Measurements from ENCODE around the gene FAM241B. TPM values are rescaled to one million over a fixed set of nuclear protein-coding genes. Genes with fewer than 3 reads are reported as not detected.

Gene FAM241B
- total RNA-seq, 1 donor from 2014 or later, result 4.5 TPM

- intact Hi-C loops (cut with micrococcal nuclease), result no loop called here
Measured at GRCh38 chr10:69633673-69634635, 3.9 kb downstream of the FAM241B start.

GRCh38 chr10:69634759-69635425 is 4.8 kb downstream of the FAM241B start:
- intact Hi-C loops (cut with micrococcal nuclease), result loop anchor here (5.0 kb wide), 2 partner anchors 228 to 398 kb away; no protein-coding TSS in a partner anchor

- intact Hi-C loops (cut with micrococcal nuclease), result loop anchor here (5.0 kb wide), 2 partner anchors 228 to 398 kb away; no protein-coding TSS in a partner anchor
Measured at GRCh38 chr10:69635428-69636272, 5.6 kb downstream of the FAM241B start.

GRCh38 chr10:69636273-69636575 is 6.2 kb downstream of the FAM241B start:
- intact Hi-C loops (cut with micrococcal nuclease), result loop anchor here (5.0 kb wide), 2 partner anchors 229 to 399 kb away; no protein-coding TSS in a partner anchor

GRCh38 chr10:69636626-69637605 is 6.9 kb downstream of the FAM241B start:
- intact Hi-C loops (cut with micrococcal nuclease), result loop anchor here (5.0 kb wide), 2 partner anchors 230 to 400 kb away; no protein-coding TSS in a partner anchor

- intact Hi-C loops (cut with micrococcal nuclease), result loop anchor here (1.0 to 5.0 kb wide), 3 partner anchors 123 to 401 kb away; no protein-coding TSS in a partner anchor
Measured at GRCh38 chr10:69638642-69639041, 8.6 kb downstream of the FAM241B start.

GRCh38 chr10:69639291-69640195 is 9.5 kb downstream of the FAM241B start:
- intact Hi-C loops (cut with micrococcal nuclease), result loop anchor here (1.0 to 5.0 kb wide), 3 partner anchors 124 to 402 kb away; no protein-coding TSS in a partner anchor

- intact Hi-C loops (cut with micrococcal nuclease), result no loop called here
Measured at GRCh38 chr10:69640196-69640980, 10.3 kb downstream of the FAM241B start.

GRCh38 chr10:69641261-69641980 is 11.4 kb downstream of the FAM241B start:
- intact Hi-C loops (cut with micrococcal nuclease), result no loop called here

- intact Hi-C loops (cut with micrococcal nuclease), result no loop called here
Measured at GRCh38 chr10:69642747-69643146, 12.7 kb downstream of the FAM241B start.

- intact Hi-C loops (cut with micrococcal nuclease), result loop anchor here (1.0 kb wide), 1 partner anchor 73 kb away; no protein-coding TSS in a partner anchor
Measured at GRCh38 chr10:69643779-69644657, 14.0 kb downstream of the FAM241B start.

- intact Hi-C loops (cut with micrococcal nuclease), result loop anchor here (1.0 kb wide), 1 partner anchor 73 kb away; no protein-coding TSS in a partner anchor
Measured at GRCh38 chr10:69644658-69645295, 14.7 kb downstream of the FAM241B start.

- intact Hi-C loops (cut with micrococcal nuclease), result no loop called here
Measured at GRCh38 chr10:69645296-69646184, 15.5 kb downstream of the FAM241B start.

- intact Hi-C loops (cut with micrococcal nuclease), result no loop called here
Measured at GRCh38 chr10:69646185-69647060, 16.4 kb downstream of the FAM241B start.

All from T-helper 2 cell treated with Interferon-gamma antibody and Interleukin-4, amounts not matched to agents 100 ng/mL and 5 ng/mL, for 36 hours (primary cell).